ENCODE data around the gene REXO2.

REXO2 gene

DNA sequence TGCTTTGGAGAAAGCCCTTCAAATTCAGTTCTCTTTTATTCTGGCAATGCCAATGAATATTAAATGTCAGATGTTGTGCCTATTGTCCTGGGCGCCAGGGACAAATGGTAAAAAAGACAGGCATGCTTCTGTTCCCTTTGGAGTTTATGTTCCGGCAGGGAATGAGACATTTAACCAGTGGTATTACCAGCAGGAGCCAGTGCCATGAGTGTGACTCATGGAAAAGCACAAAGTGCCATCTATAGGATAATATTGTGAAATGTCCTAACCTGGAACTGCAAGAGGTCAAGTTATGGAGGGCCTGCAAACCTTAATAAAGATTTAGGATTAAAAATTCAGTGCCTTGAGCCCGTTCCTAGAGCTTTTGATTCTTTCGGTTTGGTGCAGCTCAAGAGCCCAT, 39.5 kb downstream of the REXO2 start:
- Histone ChIP-seq H3K4me1 (ENCODE audit: control insufficient read depth, insufficient read depth, low read length) (peaks cover 75% of the 10 kb centered on the region), H3K4me3 (ENCODE audit: low read depth, low read length) (0 out of 2 replicates have a peak overlapping the region, but pooled peaks have one; percentile 57), H3K9me3 (ENCODE audit: control insufficient read depth, insufficient read depth, low read length) (peaks cover 6% of the 10 kb centered on the region; the same call in 1 of the 2 replicates), H3K36me3 (ENCODE audit: control insufficient read depth, insufficient read depth, low read length) (no peaks in the 10 kb centered on the region), H3K27me3 (ENCODE audit: control insufficient read depth, insufficient read depth, low read length) (no peaks in the 10 kb centered on the region), H3K9ac (ENCODE audit: low read depth, low read length) (peak overlapping the region; percentile 32; the same call in 1 of the 2 replicates), H3K27ac (ENCODE audit: low read depth, low read length) (peak overlapping the region; percentile 95)

DNA sequence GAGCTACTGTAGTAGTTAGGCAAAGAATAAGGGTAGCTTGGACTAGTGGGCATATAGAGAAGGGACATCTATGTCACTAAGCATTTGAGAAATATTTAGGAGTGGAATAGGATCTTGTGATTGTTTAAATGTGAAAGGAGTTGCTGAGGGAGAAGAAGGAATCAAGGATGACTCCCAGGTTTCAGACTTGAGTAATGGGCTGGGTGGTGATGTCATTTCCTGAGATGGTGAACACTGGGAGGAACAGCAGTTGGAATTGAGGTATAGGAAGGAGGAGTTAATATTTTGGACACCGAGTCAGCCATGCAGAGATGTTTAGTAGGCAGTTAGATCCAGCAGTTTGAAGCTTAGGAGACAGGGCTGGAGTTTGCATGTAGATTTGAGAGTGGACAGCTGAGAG, 40.1 kb downstream of the REXO2 start:
- H3K9ac ChIP-seq (ENCODE audit: low read depth, low read length) = 0 out of 2 replicates have a peak overlapping the region, but pooled peaks have one; percentile 32
- H3K4me3 ChIP-seq (ENCODE audit: low read depth, low read length) = no peak overlapping the region; the same call in 1 of the 2 replicates
- peaks cover 77% of the 10 kb centered on the region for H3K4me1 ChIP-seq (ENCODE audit: control insufficient read depth, insufficient read depth, low read length)
- no peaks in the 10 kb centered on the region for H3K36me3 ChIP-seq (ENCODE audit: control insufficient read depth, insufficient read depth, low read length)
- H3K27ac ChIP-seq (ENCODE audit: low read depth, low read length) = peak overlapping the region; percentile 95
- peaks cover 6% of the 10 kb centered on the region; the same call in 1 of the 2 replicates for H3K9me3 ChIP-seq (ENCODE audit: control insufficient read depth, insufficient read depth, low read length)
- no peaks in the 10 kb centered on the region for H3K27me3 ChIP-seq (ENCODE audit: control insufficient read depth, insufficient read depth, low read length)

DNA sequence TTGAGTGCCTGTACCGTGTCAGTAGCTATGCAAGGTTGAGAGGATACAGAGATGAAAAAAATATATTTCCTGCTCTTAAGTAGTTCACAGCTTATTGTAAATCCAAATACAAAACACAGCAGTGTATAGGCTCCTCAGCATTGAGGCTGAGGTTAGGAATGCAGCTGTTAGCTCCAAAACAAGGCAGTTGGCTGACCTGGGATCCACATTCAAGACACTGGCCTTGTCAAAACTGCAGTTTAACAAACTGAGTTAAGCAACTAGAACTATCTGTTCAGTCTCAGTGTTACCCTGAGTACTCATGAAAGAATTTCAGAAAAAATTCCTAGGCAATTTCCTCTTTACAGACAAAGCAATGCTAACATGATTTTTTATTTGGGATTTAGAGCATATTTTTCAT, 42.8 kb downstream of the REXO2 start:
- no peaks in the 10 kb centered on the region for H3K27me3 ChIP-seq (ENCODE audit: control insufficient read depth, insufficient read depth, low read length)
- no peaks in the 10 kb centered on the region for H3K36me3 ChIP-seq (ENCODE audit: control insufficient read depth, insufficient read depth, low read length)
- H3K4me1 ChIP-seq (ENCODE audit: control insufficient read depth, insufficient read depth, low read length) = peaks cover 72% of the 10 kb centered on the region
- H3K27ac ChIP-seq (ENCODE audit: low read depth, low read length) = peak overlapping the region; percentile 40
- H3K9me3 ChIP-seq (ENCODE audit: control insufficient read depth, insufficient read depth, low read length) = peaks cover 6% of the 10 kb centered on the region; the same call in 1 of the 2 replicates
- H3K4me3 ChIP-seq (ENCODE audit: low read depth, low read length) = no peak overlapping the region
- H3K9ac ChIP-seq (ENCODE audit: low read depth, low read length) = no peak overlapping the region

DNA sequence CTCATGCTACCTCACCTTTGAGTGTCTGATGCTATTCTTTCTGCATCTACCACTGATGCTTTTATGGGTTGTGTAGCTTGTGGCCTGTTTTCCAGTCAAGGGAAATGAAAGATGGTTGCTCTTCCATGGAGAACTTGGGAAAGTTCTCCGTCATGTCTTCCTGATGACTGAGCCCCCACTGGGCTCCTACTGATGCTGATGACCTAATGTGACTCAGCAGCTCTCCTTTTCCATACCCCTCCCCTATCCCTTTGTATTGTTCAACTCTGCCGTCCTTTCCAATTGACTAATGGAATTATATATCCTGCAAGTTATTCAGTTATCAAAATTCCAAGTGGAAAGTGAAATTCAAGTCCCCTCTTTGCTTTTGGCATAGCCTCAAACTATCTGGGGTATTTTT, 44.7 kb downstream of the REXO2 start:
- Histone ChIP-seq H3K4me3 (ENCODE audit: low read depth, low read length) (no peak overlapping the region), H3K27ac (ENCODE audit: low read depth, low read length) (no peak overlapping the region), H3K9me3 (ENCODE audit: control insufficient read depth, insufficient read depth, low read length) (peaks cover 6% of the 10 kb centered on the region; the same call in 1 of the 2 replicates), H3K36me3 (ENCODE audit: control insufficient read depth, insufficient read depth, low read length) (no peaks in the 10 kb centered on the region), H3K9ac (ENCODE audit: low read depth, low read length) (no peak overlapping the region), H3K27me3 (ENCODE audit: control insufficient read depth, insufficient read depth, low read length) (no peaks in the 10 kb centered on the region), H3K4me1 (ENCODE audit: control insufficient read depth, insufficient read depth, low read length) (peaks cover 54% of the 10 kb centered on the region)

DNA sequence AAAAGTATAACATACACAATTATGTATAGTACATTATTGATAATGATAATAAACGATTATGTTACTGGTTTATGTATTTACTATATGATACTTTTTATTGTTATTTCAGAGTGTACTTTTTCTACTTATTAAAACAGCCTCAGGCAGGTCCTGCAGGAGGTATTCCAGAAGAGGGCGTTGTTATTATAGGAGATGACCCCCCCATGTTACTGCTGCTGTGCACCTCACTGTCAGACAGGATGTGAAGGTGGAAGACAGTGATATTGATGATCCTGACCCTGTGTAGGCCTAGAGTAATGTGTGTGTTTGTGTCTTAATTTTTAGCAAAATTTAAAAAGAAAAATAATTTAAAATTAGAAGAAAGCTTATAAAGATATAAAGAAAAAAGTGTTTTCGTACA, 57.6 kb downstream of the REXO2 start:
- H3K27me3 ChIP-seq (ENCODE audit: control insufficient read depth, insufficient read depth, low read length) = no peaks in the 10 kb centered on the region
- no peak overlapping the region for H3K27ac ChIP-seq (ENCODE audit: low read depth, low read length)
- no peaks in the 10 kb centered on the region for H3K9me3 ChIP-seq (ENCODE audit: control insufficient read depth, insufficient read depth, low read length)
- H3K9ac ChIP-seq (ENCODE audit: low read depth, low read length) = no peak overlapping the region
- H3K4me3 ChIP-seq (ENCODE audit: low read depth, low read length) = no peak overlapping the region
- H3K36me3 ChIP-seq (ENCODE audit: control insufficient read depth, insufficient read depth, low read length) = no peaks in the 10 kb centered on the region
- H3K4me1 ChIP-seq (ENCODE audit: control insufficient read depth, insufficient read depth, low read length) = no peaks in the 10 kb centered on the region

DNA sequence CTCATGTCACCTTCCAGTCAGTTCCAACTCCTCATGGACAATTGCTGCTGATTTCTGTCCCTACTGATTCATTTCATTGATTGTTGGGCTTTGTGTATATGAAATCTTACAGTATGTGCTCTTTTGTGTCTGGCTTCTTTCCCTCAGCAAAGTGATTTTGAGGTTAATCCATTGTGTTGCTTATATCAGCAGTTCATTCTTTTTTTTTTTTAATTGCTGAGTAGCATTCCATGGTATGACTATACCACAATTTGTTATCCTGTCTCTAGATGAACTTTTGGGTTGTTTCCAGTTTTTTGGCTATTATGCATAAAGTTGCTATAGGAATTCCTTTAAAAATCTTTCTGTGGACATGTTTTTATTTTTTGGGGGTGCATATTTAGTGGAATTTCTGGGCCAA, 60.5 kb downstream of the REXO2 start:
- H3K4me1 ChIP-seq (ENCODE audit: control insufficient read depth, insufficient read depth, low read length) = no peaks in the 10 kb centered on the region

More for the DNA sequence above, 60.5 kb downstream of the REXO2 start:
- Histone ChIP-seq H3K27ac (ENCODE audit: low read depth, low read length) (no peak overlapping the region), H3K4me3 (ENCODE audit: low read depth, low read length) (no peak overlapping the region), H3K27me3 (ENCODE audit: control insufficient read depth, insufficient read depth, low read length) (no peaks in the 10 kb centered on the region), H3K9me3 (ENCODE audit: control insufficient read depth, insufficient read depth, low read length) (no peaks in the 10 kb centered on the region), H3K9ac (ENCODE audit: low read depth, low read length) (no peak overlapping the region), H3K36me3 (ENCODE audit: control insufficient read depth, insufficient read depth, low read length) (no peaks in the 10 kb centered on the region)

Measured in HUES48 (cell line).